DMS 273 (cell line): Measurements from ENCODE around the gene S100A9.
A peak's percentile ranks its signal among the peaks of the same experiment; 100 is the strongest.

Experiments
- DNase-seq: peaks from one replicate; lab custom pipeline; 2025; ENCODE audit not compliant: unreplicated experiment; lab: John Stamatoyannopoulos, UW

The S100A9 gene

DNA sequence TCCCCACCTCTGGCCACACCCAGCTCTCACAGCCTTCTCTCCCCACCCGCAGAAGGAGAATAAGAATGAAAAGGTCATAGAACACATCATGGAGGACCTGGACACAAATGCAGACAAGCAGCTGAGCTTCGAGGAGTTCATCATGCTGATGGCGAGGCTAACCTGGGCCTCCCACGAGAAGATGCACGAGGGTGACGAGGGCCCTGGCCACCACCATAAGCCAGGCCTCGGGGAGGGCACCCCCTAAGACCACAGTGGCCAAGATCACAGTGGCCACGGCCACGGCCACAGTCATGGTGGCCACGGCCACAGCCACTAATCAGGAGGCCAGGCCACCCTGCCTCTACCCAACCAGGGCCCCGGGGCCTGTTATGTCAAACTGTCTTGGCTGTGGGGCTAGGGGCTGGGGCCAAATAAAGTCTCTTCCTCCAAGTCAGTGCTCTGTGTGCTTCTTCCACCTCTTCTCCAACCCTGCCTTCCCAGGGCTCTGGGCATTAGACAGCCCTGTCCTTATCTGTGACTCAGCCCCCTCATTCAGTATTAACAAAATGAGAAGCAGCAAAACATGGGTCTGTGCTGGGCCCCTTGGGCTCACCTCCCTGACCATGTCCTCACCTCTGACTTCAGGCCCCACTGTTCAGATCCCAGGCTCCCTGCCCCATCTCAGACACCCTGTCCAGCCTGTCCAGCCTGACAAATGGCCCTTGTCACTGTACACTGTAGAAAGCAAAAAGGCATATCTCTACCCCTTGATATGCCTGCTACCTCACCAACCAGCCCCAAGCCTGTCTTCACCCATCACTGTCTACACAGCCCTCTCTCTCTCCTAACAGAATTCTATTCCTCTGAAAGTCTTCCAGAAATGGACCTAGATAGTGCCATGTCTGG is 3.2 kb downstream of the S100A9 start:
- no peak for DNase-seq

GRCh38 chr1:153361480-153362109 is 3.9 kb downstream of the S100A9 start:
- DNase-seq: no peak

GRCh38 chr1:153362187-153362775 is 4.6 kb downstream of the S100A9 start:
- DNase-seq: peak; percentile 61

- DNase-seq: no peak
These were observed 6.0 kb downstream of the S100A9 start for GRCh38 chr1:153363641-153364040.

DNA sequence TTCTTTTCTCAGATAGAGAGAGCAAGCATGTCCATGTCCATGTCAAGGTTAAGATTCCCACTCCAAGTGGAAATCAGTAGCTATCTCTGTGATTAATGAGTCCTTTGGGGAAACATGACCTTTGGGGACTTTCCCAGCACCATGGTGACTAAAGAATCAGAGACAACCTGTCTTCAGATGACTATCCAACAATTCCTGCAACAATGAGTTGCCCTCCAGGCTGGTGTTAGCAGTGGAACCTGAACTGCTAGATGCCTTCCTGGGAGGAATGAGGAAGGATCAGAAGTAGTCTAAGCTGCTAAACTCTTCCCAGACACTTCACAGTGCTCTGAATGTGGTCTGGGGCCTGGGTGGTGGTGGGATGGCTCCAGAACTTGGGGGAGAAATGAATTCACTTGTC is 6.5 kb downstream of the S100A9 start:
- no peak for DNase-seq

GRCh38 chr1:153364766-153365666 is 7.4 kb downstream of the S100A9 start:
- no peak for DNase-seq

GRCh38 chr1:153365696-153366095 is 8.0 kb downstream of the S100A9 start:
- DNase-seq: no peak

GRCh38 chr1:153366261-153366660 is 8.6 kb downstream of the S100A9 start:
- no peak for DNase-seq

GRCh38 chr1:153367090-153367489 is 9.4 kb downstream of the S100A9 start:
- DNase-seq: no peak

DNA sequence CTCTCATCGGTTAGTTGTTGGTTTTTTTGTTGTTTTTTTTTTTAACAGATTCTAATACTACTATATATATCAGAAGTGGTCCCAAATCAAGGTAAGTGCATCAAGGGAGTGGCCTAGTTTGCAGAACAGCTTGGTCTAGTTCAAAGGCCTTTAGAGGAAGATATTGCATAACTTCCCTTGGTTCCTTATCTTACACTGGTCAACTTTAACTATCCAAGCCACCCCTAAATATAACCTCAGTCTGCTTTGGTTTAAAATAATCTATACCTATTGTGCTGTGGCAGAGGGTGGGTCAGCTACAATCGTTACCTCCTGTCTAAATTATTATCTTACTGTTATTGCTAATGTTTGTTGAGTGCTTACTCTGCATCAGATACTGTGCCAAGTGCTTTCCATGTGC is 10.8 kb downstream of the S100A9 start:
- no peak for DNase-seq

GRCh38 chr1:153370146-153370545 is 12.5 kb downstream of the S100A9 start:
- no peak for DNase-seq

DNA sequence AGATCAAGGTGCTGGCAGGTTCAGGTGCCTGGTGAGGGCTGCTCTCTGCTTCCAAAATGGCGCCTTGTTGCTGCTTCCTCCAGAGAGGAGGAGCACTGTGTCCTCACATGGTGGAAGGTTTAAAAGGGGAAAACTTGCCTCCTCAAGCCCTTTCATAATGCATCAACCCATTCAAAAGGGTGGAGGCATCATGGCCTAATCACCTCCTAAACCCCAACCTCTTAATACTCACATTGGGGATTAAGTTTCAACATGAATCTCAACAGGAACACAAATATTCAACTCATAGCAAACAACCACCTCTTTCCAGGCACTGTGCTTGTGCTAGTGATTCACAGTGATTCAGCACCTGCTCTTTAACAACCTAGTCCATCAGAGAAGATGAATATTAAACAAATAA is 13.6 kb downstream of the S100A9 start:
- no peak for DNase-seq

DNA sequence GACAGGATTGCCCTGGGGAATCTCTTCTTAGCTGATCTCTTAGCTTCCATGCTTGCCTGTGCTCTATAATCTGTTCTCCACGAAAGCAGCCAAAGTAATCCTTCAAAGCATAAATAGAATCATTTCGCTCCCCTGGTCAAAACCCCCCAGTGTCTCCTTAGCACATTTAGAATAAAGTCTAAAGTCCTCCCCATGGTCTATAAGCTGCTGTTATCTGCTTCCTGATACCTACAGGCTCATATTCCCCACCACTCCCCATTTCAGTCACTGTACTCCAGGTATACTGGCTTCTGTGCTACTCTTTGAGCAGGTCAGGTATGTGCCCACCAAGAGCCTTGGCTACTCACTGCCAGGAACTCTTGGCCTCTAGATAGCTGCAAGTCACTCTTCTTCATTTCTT is 14.9 kb downstream of the S100A9 start:
- no peak for DNase-seq

DNA sequence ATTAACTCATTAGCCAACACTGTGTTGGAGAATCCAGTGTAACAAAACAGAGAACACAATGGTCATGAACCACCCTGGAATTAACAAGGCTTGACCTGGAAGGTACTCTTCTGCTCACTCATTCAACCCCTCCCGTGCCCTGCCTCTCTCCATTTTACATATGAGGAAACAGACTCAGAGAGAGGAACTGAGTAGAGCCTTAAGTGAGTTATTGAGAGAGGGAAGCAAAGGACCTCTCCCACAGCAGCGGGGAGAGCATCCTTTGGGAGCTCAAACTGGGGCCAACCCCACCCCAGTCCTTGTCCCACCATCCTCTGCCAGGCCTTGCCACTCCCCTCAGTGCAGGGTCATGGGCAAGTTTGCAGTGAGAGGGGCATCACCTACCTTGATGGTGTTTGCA is 16.4 kb downstream of the S100A9 start:
- no peak for DNase-seq

GRCh38 chr1:153375511-153375910 is 17.9 kb downstream of the S100A9 start, which contains the start of gene S100A12:
TSS of gene S100A12 (minus strand) at chr1:153375621. CDS start at chr1:153374592, 1,029 bp downstream.
- no peak for DNase-seq

GRCh38 chr1:153379591-153379990 is 21.9 kb downstream of the S100A9 start:
- DNase-seq: no peak

GRCh38 chr1:153380711-153381110 is 23.1 kb downstream of the S100A9 start:
- DNase-seq: no peak

GRCh38 chr1:153384958-153385580 is 27.4 kb downstream of the S100A9 start:
- no peak for DNase-seq

GRCh38 chr1:153386500-153386901 is 28.8 kb downstream of the S100A9 start:
- DNase-seq: peak; percentile 76

DNA sequence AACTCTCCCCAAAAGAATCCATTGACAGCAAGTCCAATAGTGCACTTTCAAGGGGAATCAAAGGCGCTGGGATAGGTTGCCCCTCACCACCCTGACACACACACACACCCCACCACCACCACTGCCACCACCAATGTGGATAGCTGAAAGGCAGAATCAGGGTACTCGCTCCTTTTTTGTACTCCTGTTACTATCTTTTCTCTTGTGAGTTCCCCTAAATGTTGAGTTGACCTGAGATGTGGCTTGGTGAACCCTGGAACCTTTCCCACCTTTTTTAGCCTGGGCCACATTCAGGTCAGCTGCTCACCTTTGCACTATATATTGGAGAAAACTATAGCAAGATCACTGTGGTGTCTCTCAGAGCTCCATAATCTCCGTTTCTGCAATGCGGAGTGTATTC is 29.3 kb downstream of the S100A9 start:
- no peak for DNase-seq

GRCh38 chr1:153387785-153388184 is 30.1 kb downstream of the S100A9 start:
- DNase-seq: no peak
